Left kidney (tissue), 2 donors: ENCODE data around the gene CKS2. TPM values are rescaled to one million over a fixed set of nuclear protein-coding genes. Genes with fewer than 3 reads are reported as not detected.

Experiments used
- DNase-seq: peaks from one replicate; pipeline ENCODE4 v3.0.0-alpha.2; 2013
- polyA plus RNA-seq: library from polyadenylated mRNA; unstranded; fragments of 120-200 nt; gene quantifications from one replicate; pipeline ENCODE4 v1.2.1, GENCODE V29; 2013; ENCODE audit not compliant: insufficient read length

Gene CKS2
- polyA plus RNA-seq, 1 donor = 101 TPM

GRCh38 chr9:89347651-89348050 is 36.7 kb downstream of the CKS2 start:
- no peak for DNase-seq

- no peak for DNase-seq
Observed at GRCh38 chr9:89349607-89350006, 38.6 kb downstream of the CKS2 start.

- DNase-seq = no peak
Observed at GRCh38 chr9:89350988-89351557, 40.1 kb downstream of the CKS2 start.

- DNase-seq = no peak
Observed at GRCh38 chr9:89351584-89352300, 40.7 kb downstream of the CKS2 start.

GRCh38 chr9:89352451-89352850 is 41.5 kb downstream of the CKS2 start:
- no peak for DNase-seq

GRCh38 chr9:89352874-89353649 is 42.1 kb downstream of the CKS2 start:
- no peak for DNase-seq

- DNase-seq = no peak
Observed at GRCh38 chr9:89353989-89354388, 43.0 kb downstream of the CKS2 start.

- DNase-seq = no peak
Observed at GRCh38 chr9:89354471-89354870, 43.5 kb downstream of the CKS2 start.

GRCh38 chr9:89356782-89357181 is 45.8 kb downstream of the CKS2 start:
- DNase-seq = no peak

GRCh38 chr9:89357331-89358197 is 46.6 kb downstream of the CKS2 start:
- DNase-seq = no peak

- no peak for DNase-seq
Observed at GRCh38 chr9:89358376-89358916, 47.5 kb downstream of the CKS2 start.

GRCh38 chr9:89358985-89359384 is 48.0 kb downstream of the CKS2 start:
- DNase-seq = no peak

GRCh38 chr9:89359751-89360261 is 48.8 kb downstream of the CKS2 start:
- no peak for DNase-seq

- DNase-seq = no peak
Observed at GRCh38 chr9:89360465-89360864, 49.5 kb downstream of the CKS2 start.

GRCh38 chr9:89361031-89361430 is 50.0 kb downstream of the CKS2 start:
- no peak for DNase-seq

GRCh38 chr9:89361816-89362646 is 51.0 kb downstream of the CKS2 start:
- DNase-seq = no peak

- DNase-seq = no peak
Observed at GRCh38 chr9:89362647-89363310, 51.8 kb downstream of the CKS2 start.

- no peak for DNase-seq
Observed at GRCh38 chr9:89363311-89363670, 52.3 kb downstream of the CKS2 start.

- DNase-seq = no peak
Observed at GRCh38 chr9:89363921-89364665, 53.1 kb downstream of the CKS2 start.
